SK-N-SH (cell line): ENCODE data around the gene RPL28. TPM values are rescaled to one million over a fixed set of nuclear protein-coding genes. Genes with fewer than 3 reads are reported as not detected.
"Not testable (repeated sequence)": the region's sequence is repeated elsewhere in the genome, so short reads cannot be mapped to it uniquely, and the experiment has no call there.

Source experiments
- CTCF ChIA-PET: fragments of 300-600, 350-600 bp; formaldehyde crosslinking; extraction: SDS; loops from one replicate; lab custom pipeline; 2021; lab: Yijun Ruan, JAX
- POLR2A ChIA-PET: fragments of 350-600 bp; sonication (Branson Sonifier 250); formaldehyde crosslinking; extraction: SDS; loops from one replicate; lab custom pipeline; 2020; ENCODE audit warnings: antibody characterized with exemption, inconsistent platforms; lab: Yijun Ruan, JAX
- DNase-seq: peaks from one replicate; pipeline ENCODE4 v3.0.0; 2012
- H2AFZ ChIP-seq: fragments of 200-600 bp; sonication (generic); 2 replicates; pipeline ENCODE4 v1.8.1; 2016; ENCODE audit warnings: antibody characterized with exemption, mild to moderate bottlenecking, low read depth
- H3F3A ChIP-seq: fragments of 200-600 bp; sonication (generic); replicated peaks from 2 replicates; pipeline ENCODE3; 2016; ENCODE audit warnings: antibody characterized with exemption, mild to moderate bottlenecking; ENCODE audit not compliant: insufficient read depth
- H3K27ac ChIP-seq, 2 experiments: fragments of 200-500 bp in 1 of 2; fragments of 200-600 bp in 1 of 2; sonication (Bioruptor generic) in 1 of 2; sonication (generic), shearing (Covaris generic) in 1 of 2; 2 replicates each; pipeline versions ENCODE4 v1.5.1 to v1.6.1; 2014 to 2016; ENCODE audit warnings: low read depth in 2 of 2, inconsistent platforms in 1 of 2, low read length in 1 of 2, mild to moderate bottlenecking in 1 of 2, mixed read lengths in 1 of 2
- H3K27me3 ChIP-seq: fragments of 200-600 bp; sonication (generic), shearing (Covaris generic); 2 replicates; pipeline ENCODE4 v1.6.1; 2016; ENCODE audit warnings: mixed run types; ENCODE audit not compliant: insufficient read depth
- H3K36me3 ChIP-seq, 2 experiments: fragments of 200-500 bp in 1 of 2; fragments of 200-600 bp in 1 of 2; sonication (Bioruptor generic) in 1 of 2; sonication (generic) in 1 of 2; replicated peaks in 1 of 2; 2 replicates each; pipeline versions ENCODE3 to v1.5.1; 2014 to 2016; ENCODE audit warnings: low read length in 1 of 2, mild to moderate bottlenecking in 1 of 2; ENCODE audit not compliant: insufficient read depth in 2 of 2, control insufficient read depth in 1 of 2
- H3K4me1 ChIP-seq, 2 experiments: fragments of 200-500 bp in 1 of 2; fragments of 200-600 bp in 1 of 2; sonication (Bioruptor generic) in 1 of 2; sonication (generic), shearing (Covaris generic) in 1 of 2; 2 replicates each; pipeline versions ENCODE4 v1.5.1 to v1.6.1; 2014 to 2016; ENCODE audit warnings: low read depth in 1 of 2, low read length in 1 of 2, mixed run types in 1 of 2; ENCODE audit not compliant: insufficient read depth in 2 of 2, control insufficient read depth in 1 of 2
- H3K4me2 ChIP-seq: fragments of 200-600 bp; sonication (generic), shearing (Covaris generic); 2 replicates; pipeline ENCODE4 v1.6.1; 2017; ENCODE audit warnings: mixed run types
- H3K4me3 ChIP-seq, 2 experiments: fragments of 200-500 bp in 1 of 2; fragments of 200-600 bp in 1 of 2; sonication (Bioruptor generic) in 1 of 2; sonication (generic), shearing (Covaris generic) in 1 of 2; 2 replicates each; pipeline versions ENCODE4 v1.5.1 to v1.8.1; 2014 to 2016; ENCODE audit warnings: low read depth in 2 of 2, inconsistent platforms in 1 of 2, low read length in 1 of 2, mild to moderate bottlenecking in 1 of 2, mixed read lengths in 1 of 2, moderate library complexity in 1 of 2
- H3K79me2 ChIP-seq: fragments of 200-600 bp; sonication (generic); 2 replicates; pipeline ENCODE4 v1.8.1; 2017; ENCODE audit warnings: mild to moderate bottlenecking; ENCODE audit not compliant: insufficient read depth
- H3K9ac ChIP-seq: fragments of 200-600 bp; sonication (generic); 2 replicates; pipeline ENCODE4 v1.6.1; 2017; ENCODE audit warnings: mixed run types
- H3K9me2 ChIP-seq: fragments of 200-600 bp; sonication (generic); 2 replicates; pipeline ENCODE4 v1.6.1; 2017; ENCODE audit warnings: mixed run types
- H3K9me3 ChIP-seq: fragments of 200-600 bp; sonication (generic); 2 replicates; pipeline ENCODE4 v1.6.1; 2017; ENCODE audit warnings: mixed run types, mild to moderate bottlenecking, moderate library complexity
- H4K20me1 ChIP-seq: fragments of 200-600 bp; sonication (generic); 2 replicates; pipeline ENCODE4 v1.6.1; 2017; ENCODE audit warnings: mild to moderate bottlenecking, mixed run types; ENCODE audit not compliant: insufficient read depth
- EP300 ChIP-seq, 2 experiments: IDR thresholded peaks; 2 replicates each; pipeline versions ENCODE4 v1.4.0 to v1.6.1; 2012; ENCODE audit warnings: borderline replicate concordance in 1 of 2, low read depth in 1 of 2, low read length in 1 of 2
- FOXJ3 ChIP-seq: sonication (generic); formaldehyde crosslinking; IDR thresholded peaks from 2 replicates; pipeline ENCODE4 v1.5.1; 2020; ENCODE audit warnings: mild to moderate bottlenecking, missing genetic modification reagents
- FOXM1 ChIP-seq: IDR thresholded peaks from 2 replicates; pipeline ENCODE4 v1.4.0; 2012; ENCODE audit warnings: low read depth, mild to moderate bottlenecking
- GABPA ChIP-seq: IDR thresholded peaks from 2 replicates; pipeline ENCODE4 v1.4.0; 2012; ENCODE audit warnings: low read depth, mild to moderate bottlenecking
- GATA2 ChIP-seq: sonication (generic); formaldehyde crosslinking; IDR thresholded peaks from 2 replicates; pipeline ENCODE4 v1.5.0; 2020; ENCODE audit warnings: mild to moderate bottlenecking, missing genetic modification reagents
- MEF2A ChIP-seq: IDR thresholded peaks from 2 replicates; pipeline ENCODE4 v1.4.0; 2012; ENCODE audit warnings: low read depth, borderline replicate concordance
- NRF1 ChIP-seq: IDR thresholded peaks from 2 replicates; pipeline ENCODE4 v1.6.1; 2012; ENCODE audit warnings: low read depth, mild to moderate bottlenecking, low read length
- RAD21 ChIP-seq: IDR thresholded peaks from 2 replicates; pipeline ENCODE4 v1.6.1; 2012; ENCODE audit warnings: mild to moderate bottlenecking, low read length
- RCOR1 ChIP-seq: fragments of 150-350 bp; IDR thresholded peaks from 2 replicates; pipeline ENCODE4 v1.6.1; 2017; ENCODE audit warnings: antibody characterized with exemption, low read length
- RFX5 ChIP-seq: IDR thresholded peaks from 2 replicates; pipeline ENCODE4 v1.6.1; 2012; ENCODE audit warnings: mild to moderate bottlenecking, improper control_type of control experiment, low read length
- RXRA ChIP-seq: IDR thresholded peaks from 2 replicates; pipeline ENCODE4 v1.4.0; 2012; ENCODE audit warnings: low read depth, mild to moderate bottlenecking, borderline replicate concordance
- TEAD4 ChIP-seq: IDR thresholded peaks from 2 replicates; pipeline ENCODE4 v1.4.0; 2012; ENCODE audit warnings: mild to moderate bottlenecking, borderline replicate concordance; ENCODE audit not compliant: insufficient read depth
- WGBS: methylation state at CpG from one replicate; pipeline ENCODE4 v1.1.6; 2017; ENCODE audit warnings: low lambda C conversion rate; 5-methylcytosine and 5-hydroxymethylcytosine counted together
- polyA plus RNA-seq, 3 experiments: library from polyadenylated mRNA; depleted of rRNA; stranded (reverse); fragments of >200 nt; gene quantifications; 2 replicates each; pipeline ENCODE4 v1.2.3, GENCODE V29; 2012
- TF ChIP-seq, protein P1 (sequence below): fragments of 150-350 bp; IDR thresholded peaks from 2 replicates; pipeline ENCODE4 v1.6.1; 2017; ENCODE audit warnings: antibody characterized with exemption, low read length, low read depth, borderline replicate concordance
- TF ChIP-seq, protein P2 (sequence below): IDR thresholded peaks from 2 replicates; pipeline ENCODE4 v1.4.0; 2012; ENCODE audit warnings: low read depth, borderline replicate concordance
- TF ChIP-seq, protein P3 (sequence below): IDR thresholded peaks from 2 replicates; pipeline ENCODE4; 2012
- TF ChIP-seq, protein P4 (sequence below): IDR thresholded peaks from 2 replicates; pipeline ENCODE4 v1.4.0; 2012; ENCODE audit warnings: low read depth
- TF ChIP-seq, protein P5 (sequence below): IDR thresholded peaks from 2 replicates; pipeline ENCODE4 v1.6.1; 2012; ENCODE audit warnings: mild to moderate bottlenecking, low read depth, low read length, moderate library complexity

Gene RPL28
- polyA plus RNA-seq, 1 of the 3 experiments (the other 2 are of a cell fraction), result 2,368 TPM

DNA sequence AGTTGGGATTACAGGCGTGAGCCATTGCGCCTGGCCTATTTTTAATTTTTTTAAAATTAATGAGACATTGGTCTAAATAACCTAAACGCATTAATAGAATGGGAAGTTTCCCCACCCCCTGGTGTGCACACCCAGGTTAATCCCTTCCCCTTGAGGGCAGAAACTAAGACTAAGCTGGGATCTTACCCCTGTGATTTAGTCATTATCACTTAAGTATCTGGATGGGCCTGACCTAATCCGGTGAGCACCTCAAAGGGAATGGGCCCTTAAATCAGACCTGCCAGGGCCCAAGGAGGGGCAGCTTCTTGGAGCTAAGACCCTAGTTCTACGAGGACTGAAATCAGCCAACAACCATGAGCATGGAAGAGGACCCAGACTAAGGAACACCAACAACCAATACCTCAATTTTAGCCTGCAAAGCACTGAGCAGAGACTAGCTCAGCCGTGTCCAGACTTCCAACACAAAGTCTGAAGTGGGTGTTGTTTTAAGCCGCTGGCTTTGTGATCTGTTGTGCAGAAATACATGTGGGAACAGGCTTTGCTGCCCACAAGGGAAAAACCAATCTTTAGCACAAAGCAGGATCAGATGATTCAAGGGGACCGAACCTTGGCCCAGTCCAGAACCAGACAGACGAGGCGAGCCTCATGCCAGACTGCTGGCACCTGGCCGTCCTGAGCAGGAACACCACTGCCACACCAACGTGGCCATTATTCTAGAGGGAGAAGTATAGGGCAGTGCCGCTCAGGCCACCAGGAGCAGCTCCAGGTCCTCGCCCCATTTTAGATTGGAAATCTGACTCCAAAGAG lies 14.8 kb downstream of the RPL28 start:
- CTCF ChIA-PET, result interaction anchor here (1.4 to 2.2 kb wide), 3 partner anchors 12 to 109 kb away, joined by 4 to 5 read pairs (median 5); no protein-coding TSS in a partner anchor
- H3K27ac ChIP-seq, result no peak overlapping the region; a peak in 1 of 4 replicates
- H3K9me2 ChIP-seq, result no peaks in the 10 kb centered on the region
- peaks cover 26 to 30% of the 10 kb centered on the region in 2 experiments for H3K36me3 ChIP-seq
- H3F3A ChIP-seq, result peaks cover 50% of the 10 kb centered on the region
- H3K9ac ChIP-seq, result no peak overlapping the region
- TF ChIP-seq RAD21, result no peak
- no peak for TF ChIP-seq GATA2 (CRISPR knock-in tag)
- no peak for TF ChIP-seq FOXM1
- TF ChIP-seq TEAD4, result no peak
- TF ChIP-seq FOXJ3, result no peak
- no peak for TF ChIP-seq RXRA
- TF ChIP-seq, protein P1, sequence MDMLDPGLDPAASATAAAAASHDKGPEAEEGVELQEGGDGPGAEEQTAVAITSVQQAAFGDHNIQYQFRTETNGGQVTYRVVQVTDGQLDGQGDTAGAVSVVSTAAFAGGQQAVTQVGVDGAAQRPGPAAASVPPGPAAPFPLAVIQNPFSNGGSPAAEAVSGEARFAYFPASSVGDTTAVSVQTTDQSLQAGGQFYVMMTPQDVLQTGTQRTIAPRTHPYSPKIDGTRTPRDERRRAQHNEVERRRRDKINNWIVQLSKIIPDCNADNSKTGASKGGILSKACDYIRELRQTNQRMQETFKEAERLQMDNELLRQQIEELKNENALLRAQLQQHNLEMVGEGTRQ, result no peak
- TF ChIP-seq NRF1, result no peak
- TF ChIP-seq, protein P2, sequence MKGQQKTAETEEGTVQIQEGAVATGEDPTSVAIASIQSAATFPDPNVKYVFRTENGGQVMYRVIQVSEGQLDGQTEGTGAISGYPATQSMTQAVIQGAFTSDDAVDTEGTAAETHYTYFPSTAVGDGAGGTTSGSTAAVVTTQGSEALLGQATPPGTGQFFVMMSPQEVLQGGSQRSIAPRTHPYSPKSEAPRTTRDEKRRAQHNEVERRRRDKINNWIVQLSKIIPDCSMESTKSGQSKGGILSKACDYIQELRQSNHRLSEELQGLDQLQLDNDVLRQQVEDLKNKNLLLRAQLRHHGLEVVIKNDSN, result no peak
- no peak for TF ChIP-seq EP300 (IDR thresholded peaks at IDR 0.05; ENCODE audit: borderline replicate concordance in 1 of 2, low read depth in 1 of 2, low read length in 1 of 2)
- no peak for TF ChIP-seq RCOR1
- TF ChIP-seq MEF2A, result no peak
- TF ChIP-seq, protein P3, sequence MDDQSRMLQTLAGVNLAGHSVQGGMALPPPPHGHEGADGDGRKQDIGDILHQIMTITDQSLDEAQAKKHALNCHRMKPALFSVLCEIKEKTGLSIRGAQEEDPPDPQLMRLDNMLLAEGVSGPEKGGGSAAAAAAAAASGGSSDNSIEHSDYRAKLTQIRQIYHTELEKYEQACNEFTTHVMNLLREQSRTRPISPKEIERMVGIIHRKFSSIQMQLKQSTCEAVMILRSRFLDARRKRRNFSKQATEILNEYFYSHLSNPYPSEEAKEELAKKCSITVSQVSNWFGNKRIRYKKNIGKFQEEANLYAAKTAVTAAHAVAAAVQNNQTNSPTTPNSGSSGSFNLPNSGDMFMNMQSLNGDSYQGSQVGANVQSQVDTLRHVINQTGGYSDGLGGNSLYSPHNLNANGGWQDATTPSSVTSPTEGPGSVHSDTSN, result no peak
- TF ChIP-seq, protein P4, sequence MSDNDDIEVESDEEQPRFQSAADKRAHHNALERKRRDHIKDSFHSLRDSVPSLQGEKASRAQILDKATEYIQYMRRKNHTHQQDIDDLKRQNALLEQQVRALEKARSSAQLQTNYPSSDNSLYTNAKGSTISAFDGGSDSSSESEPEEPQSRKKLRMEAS, result no peak
- no peak for TF ChIP-seq GABPA
- TF ChIP-seq, protein P5, sequence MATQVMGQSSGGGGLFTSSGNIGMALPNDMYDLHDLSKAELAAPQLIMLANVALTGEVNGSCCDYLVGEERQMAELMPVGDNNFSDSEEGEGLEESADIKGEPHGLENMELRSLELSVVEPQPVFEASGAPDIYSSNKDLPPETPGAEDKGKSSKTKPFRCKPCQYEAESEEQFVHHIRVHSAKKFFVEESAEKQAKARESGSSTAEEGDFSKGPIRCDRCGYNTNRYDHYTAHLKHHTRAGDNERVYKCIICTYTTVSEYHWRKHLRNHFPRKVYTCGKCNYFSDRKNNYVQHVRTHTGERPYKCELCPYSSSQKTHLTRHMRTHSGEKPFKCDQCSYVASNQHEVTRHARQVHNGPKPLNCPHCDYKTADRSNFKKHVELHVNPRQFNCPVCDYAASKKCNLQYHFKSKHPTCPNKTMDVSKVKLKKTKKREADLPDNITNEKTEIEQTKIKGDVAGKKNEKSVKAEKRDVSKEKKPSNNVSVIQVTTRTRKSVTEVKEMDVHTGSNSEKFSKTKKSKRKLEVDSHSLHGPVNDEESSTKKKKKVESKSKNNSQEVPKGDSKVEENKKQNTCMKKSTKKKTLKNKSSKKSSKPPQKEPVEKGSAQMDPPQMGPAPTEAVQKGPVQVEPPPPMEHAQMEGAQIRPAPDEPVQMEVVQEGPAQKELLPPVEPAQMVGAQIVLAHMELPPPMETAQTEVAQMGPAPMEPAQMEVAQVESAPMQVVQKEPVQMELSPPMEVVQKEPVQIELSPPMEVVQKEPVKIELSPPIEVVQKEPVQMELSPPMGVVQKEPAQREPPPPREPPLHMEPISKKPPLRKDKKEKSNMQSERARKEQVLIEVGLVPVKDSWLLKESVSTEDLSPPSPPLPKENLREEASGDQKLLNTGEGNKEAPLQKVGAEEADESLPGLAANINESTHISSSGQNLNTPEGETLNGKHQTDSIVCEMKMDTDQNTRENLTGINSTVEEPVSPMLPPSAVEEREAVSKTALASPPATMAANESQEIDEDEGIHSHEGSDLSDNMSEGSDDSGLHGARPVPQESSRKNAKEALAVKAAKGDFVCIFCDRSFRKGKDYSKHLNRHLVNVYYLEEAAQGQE, result no peak
- TF ChIP-seq RFX5, result no peak
- TF ChIP-seq, all 33 proteins: peak for 0
- Histone ChIP-seq H3K4me3 (no peak overlapping the region), H3K79me2 (peaks cover 36% of the 10 kb centered on the region), H3K4me2 (no peak overlapping the region), H3K4me1 (peaks cover 9 to 12% of the 10 kb centered on the region in 2 experiments; a peak in 2 of 4 replicates), H4K20me1 (peaks cover 49% of the 10 kb centered on the region), H2AFZ (no peak overlapping the region), H3K9me3 (no peaks in the 10 kb centered on the region), H3K27me3 (no peaks in the 10 kb centered on the region)
- DNase-seq, result no peak
- POLR2A ChIA-PET, result interaction anchor here (1.0 to 2.8 kb wide), 5 partner anchors 7 to 41 kb away, joined by 3 to 10 read pairs (median 8); partner anchors contain the start of gene UBE2S
- 91% methylated on average over 11 of the region's 14 CpGs for whole genome bisulfite sequencing

DNA sequence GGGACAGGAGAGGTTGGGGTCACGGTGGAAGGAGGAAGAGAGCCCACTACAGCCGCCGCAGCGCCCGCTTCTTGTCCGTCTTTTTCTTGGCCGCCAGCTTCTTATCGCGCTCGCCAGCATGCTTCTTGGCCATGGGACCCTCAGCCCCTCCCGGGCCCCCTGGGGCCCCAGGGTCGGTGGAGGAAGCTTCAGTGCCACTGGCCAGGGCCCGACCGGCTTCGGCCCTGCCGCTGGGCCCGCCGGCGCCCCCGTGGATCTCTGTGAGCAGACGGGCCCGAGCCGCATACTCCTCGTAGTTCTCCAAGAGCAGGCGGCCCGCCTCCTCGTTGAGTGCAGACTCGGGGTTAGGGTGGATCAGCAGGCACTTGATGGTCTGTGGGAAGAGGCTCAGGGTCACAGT lies 15.7 kb downstream of the RPL28 start:
- CTCF ChIA-PET, H3K4me2 ChIP-seq, H3K27me3 ChIP-seq, H3K4me3 ChIP-seq, H3K27ac ChIP-seq, DNase-seq, H3K9ac ChIP-seq, H3K9me3 ChIP-seq, H3K9me2 ChIP-seq, H2AFZ ChIP-seq: not testable (repeated sequence)
- H4K20me1 ChIP-seq, result peaks cover 58% of the 10 kb centered on the region
- WGBS, result 93% methylated on average over 11 of the region's 28 CpGs
- H3K36me3 ChIP-seq, result peaks cover 31 to 36% of the 10 kb centered on the region in 2 experiments
- H3K4me1 ChIP-seq, result peaks cover 12 to 18% of the 10 kb centered on the region in 2 experiments; a peak in 3 of 4 replicates
- H3K79me2 ChIP-seq, result peaks cover 45% of the 10 kb centered on the region
- H3F3A ChIP-seq, result peaks cover 45% of the 10 kb centered on the region
- POLR2A ChIA-PET, result interaction anchor here (1.0 to 2.8 kb wide), 2 partner anchors 8 to 10 kb away, joined by 4 to 8 read pairs; no protein-coding TSS in a partner anchor
